GM10847 (cell line): ENCODE results near the gene PLPPR1.

Experiments used
- POLR2A ChIP-seq: IDR thresholded peaks from 2 replicates; pipeline ENCODE4 v1.6.1; 2011; ENCODE audit not compliant: insufficient read length; ENCODE audit errors: extremely low read depth

The PLPPR1 gene

DNA sequence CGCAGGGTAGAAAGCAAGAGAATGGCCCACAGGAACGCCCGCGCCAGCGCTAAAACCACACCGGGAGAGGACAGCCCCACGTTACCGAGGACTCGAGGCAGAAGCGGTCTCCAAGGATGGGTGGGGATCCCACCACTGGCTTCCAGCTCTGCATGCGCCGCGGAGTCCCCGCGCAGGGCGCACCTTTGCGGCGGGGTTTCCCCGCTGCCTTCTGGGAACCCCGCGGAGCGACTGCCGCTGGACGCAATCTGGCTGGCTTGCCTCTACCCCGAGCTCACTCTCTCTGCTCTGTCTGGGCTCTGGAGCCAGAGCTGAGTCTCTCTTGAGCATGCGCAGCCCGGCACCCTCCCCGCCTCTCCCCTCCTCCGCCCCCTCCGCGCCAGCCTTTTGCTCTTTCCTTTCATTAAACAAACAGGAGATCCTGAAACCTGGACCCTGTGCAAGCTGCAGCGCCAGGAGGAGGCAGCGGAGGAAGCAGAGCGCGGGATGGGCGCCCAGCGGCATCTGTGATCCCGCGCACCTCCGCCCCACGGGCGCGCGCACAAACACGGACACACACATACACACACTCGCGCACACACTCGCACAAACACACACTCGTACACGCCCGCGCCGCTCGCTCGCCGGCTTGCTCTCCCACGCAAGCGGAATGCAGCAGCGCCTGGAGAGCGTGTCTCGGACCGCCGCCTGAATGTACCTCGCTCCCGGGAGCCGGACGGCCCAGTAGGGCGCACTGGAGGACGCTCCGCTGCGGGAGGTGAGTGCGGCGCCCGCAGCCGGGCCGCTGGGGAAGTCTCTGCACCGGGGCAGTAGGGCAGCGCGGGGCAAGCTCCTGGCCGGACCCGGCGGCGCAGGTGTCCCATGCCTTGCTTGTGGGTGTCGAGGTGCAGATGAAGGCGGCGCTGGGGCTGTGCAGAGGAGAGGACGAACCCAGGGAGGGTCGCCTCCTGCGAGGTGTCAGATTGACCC lies at the start of gene PLPPR1:
PLPPR1 (plus strand) TSS at position 382 of the 969 bp plus-strand sequence.
- TF ChIP-seq POLR2A: no peak

DNA sequence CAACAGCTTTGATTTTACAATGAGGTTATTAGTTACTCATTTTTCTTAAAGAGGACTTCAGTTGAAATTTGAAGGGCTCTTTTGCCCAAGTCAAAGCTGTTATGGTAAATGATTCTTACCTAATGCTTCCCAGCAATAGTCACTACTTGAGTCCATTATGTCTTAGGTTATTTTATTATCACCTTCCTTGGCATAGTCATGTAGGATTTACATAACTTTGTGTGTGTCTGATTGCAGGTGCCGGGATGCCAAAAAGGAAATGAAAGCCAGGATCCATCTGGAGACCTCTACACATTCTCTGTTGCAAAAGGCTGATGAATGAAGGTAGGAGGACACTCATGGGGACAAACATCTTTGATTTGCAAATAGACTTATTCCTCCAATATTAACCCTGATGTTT lies 38.8 kb upstream of the PLPPR1 start:
- TF ChIP-seq POLR2A: no peak

DNA sequence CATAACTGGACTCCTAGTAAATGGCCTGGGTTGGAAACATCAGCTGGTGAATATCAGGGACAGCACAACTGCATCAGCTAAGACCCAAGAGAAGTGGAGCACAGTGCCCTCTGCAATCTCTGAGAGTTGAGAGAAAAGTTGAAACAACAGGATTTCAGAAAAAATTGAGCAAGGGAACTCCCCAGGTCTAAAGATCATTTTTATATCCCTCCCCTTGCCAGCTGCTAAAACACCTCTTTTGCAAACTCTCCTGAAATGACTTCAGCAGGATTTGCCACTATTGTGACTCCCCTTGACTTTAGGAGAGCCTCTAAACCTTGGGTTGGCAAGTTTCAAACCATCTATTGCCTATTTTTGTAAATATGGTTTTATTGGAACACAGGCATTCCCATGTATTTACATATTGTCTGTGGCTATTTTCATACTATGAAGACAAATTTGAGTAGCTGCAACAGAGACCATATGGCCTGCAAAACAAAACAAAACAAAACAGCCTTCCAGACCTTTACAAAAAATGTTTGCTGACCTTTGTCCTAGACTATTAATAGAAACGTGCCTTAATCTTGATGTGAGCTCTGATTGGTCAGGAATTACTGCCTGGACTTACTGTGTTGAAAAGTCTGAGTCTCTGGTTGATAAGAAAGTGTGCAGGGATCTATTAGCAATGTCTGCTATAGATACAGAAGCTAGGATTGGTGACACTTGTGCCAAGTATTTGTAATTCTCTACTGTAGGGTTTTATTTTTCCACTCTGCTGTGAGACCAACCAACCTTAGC lies 37.7 kb upstream of the PLPPR1 start:
- TF ChIP-seq POLR2A: no peak

DNA sequence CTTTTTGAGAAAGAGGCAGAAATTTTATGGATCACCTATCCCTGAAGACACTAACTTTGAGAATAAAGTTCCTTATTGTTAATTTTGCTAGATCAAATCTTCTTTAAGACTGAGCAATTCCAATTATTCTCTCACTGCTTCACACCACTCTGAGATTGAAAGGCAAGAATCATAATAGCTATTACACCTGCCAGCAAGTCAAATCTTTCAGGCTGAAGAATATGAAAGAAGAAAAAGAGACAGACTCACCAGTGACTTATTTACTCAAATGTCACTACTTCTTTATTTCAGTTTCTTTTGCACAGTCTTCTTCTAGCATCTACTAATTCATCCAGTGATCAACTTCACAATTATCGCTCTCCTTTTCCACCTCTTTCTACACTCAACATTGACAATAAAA lies 35.9 kb upstream of the PLPPR1 start:
- TF ChIP-seq POLR2A: no peak

DNA sequence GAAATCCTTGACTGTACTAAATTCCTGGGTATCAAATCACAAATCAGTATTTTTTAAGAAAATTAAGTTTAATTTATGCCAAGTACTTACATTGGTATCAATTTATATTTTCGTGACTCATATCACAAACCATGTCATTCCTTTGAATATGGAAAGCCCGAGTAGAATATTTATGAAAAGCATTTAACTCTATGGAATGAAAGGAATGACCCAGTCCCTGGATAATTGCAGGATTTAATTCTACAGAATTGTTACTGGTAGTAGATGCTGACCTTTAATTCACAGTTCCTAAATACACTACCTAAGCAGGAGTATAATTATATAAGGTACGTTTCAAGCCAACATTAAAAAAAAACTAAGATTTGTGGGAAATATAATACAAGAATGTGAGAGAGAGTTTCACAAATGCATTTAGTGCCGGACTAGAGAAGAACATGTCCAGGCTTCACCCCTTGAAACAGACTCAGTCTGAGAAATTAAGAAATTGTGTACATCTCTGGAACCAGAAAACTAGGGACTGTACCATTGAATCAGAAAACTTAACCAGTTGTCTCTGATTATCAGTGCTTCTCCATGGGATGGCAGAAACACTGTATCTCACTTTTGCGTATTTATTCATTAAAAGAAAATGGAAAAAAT lies 28.5 kb upstream of the PLPPR1 start:
- no peak for TF ChIP-seq POLR2A

DNA sequence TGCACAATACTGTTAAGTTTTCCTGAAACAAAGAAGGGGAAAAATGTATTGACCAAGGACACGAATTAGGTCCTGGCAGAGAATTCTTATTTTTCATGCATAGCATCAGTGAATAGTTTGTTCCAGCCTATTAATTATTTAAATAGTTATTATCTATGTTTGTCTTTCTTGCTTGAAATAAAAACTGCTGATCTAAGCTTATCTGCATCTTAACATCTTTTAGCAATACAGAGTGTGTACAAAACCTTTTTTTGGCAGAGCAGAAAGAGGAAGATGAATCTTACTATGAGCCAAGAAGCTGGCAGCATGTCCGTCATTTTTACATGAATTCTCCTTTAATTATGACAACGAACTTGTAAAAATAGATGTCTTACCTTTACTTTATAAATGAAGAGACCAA lies 23.3 kb upstream of the PLPPR1 start:
- TF ChIP-seq POLR2A: no peak

DNA sequence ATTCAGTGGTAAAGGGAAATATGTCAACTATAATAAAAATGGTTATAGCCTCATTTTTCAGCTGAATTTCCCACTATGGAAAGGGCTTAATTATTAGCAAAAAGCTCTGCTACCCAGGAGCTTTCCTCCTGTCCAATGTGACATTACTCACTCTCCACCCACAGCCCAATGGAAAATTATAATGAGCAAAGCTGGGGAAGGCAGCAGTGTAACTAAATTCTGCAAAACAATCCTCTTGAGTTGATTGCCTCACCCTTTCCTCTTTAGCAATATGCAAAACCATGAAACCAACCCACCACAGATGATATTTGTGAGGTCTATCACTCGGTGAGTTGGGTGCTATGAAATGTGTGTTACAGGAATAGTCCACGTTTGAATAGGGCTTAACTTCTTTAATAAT lies 14.0 kb upstream of the PLPPR1 start:
- no peak for TF ChIP-seq POLR2A

DNA sequence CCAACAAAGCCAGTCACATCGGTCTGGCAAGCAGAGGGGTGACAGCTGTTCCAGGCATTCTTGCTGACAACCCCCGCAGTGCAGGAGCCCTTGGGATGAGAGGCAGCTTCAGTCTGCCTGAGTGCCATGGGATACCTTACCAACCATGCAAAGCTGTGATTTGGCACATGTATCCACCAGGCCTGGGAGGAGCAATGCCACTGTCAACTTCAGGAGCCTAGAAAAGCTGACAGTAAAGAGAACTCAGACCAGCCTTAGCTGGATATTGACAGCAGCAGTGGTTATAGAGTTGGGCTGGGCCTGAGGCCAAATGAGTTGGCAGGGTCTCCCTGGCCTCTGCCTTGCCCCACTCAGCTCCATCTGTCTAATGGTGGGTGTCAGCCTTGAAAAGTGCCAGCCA lies 10.1 kb upstream of the PLPPR1 start:
- TF ChIP-seq POLR2A: no peak

DNA sequence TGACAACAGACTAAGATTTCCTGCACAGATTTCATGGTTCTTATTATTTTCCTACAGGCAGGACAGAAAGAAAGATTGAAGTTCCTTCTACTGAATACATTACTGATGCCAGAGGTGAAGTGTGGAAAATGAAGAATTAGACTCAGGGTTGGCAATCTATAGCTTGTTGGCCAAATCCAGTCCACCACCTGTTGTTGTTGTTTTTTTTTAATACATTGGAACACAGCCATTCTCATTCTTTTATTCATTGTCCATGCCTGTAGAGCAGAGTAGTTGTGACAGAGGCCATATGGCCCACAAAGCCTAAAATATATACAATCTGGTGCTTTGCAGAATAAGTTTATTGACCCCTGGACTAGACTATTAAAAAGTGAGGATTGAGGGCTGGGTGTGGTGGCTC lies 5.8 kb upstream of the PLPPR1 start:
- TF ChIP-seq POLR2A: no peak

DNA sequence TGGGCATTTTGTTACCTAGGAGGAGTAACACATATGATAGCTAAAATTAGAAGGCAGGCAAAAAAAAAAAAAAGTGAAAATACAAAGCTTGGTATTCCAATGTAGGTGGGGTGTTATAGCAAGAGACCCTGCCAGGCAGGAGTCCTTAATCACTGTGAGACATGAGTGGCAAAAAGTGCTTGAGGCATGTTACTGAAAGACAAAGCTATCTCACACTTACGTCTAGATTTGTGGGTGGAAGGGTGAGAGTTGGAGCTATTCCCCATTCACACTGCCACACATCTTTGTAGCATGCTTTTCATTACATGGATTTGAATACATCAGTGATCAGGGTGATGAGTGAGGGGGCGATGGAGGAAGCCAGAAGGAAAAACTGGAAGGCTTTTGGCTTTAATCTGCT lies 2.6 kb upstream of the PLPPR1 start:
- TF ChIP-seq POLR2A: no peak

DNA sequence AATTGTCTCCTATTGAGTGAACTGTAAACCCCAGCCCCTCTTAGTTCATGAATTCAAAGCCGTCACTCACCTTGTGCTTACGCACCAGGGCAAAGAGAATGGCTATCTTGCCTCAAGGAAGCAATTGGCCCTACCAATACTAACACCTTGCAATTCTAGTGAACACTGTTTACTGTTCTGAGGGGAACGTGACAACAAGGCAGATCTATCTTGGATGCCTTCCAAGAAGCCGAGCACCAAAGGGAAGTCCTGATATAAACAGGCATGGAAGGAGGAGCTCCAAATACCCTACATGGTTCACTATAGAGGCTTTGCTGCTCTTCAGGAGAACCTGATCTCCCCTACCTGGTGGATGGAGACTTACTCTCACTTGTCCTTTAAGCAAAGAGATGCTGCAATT lies 1.7 kb upstream of the PLPPR1 start:
- no peak for TF ChIP-seq POLR2A

DNA sequence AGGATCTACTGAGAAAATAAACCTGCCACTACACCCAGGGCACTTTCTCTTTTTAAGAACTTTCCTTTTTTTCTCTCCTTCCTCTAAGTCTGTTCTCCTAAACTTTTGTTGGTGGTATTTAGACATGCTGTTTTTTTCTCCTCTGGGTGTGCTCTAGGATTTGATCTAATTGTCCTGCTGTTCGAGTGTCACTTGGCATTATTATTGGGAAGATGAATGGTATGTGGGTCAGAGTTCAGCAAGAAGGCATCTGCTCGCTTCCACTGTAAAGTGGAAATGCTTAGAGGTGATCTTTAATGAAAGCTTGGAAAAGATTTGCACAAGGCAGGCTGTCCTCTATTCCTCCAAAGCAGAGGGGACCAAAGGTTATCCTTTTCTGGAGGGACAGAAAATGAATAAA lies 1.3 kb upstream of the PLPPR1 start:
- no peak for TF ChIP-seq POLR2A

DNA sequence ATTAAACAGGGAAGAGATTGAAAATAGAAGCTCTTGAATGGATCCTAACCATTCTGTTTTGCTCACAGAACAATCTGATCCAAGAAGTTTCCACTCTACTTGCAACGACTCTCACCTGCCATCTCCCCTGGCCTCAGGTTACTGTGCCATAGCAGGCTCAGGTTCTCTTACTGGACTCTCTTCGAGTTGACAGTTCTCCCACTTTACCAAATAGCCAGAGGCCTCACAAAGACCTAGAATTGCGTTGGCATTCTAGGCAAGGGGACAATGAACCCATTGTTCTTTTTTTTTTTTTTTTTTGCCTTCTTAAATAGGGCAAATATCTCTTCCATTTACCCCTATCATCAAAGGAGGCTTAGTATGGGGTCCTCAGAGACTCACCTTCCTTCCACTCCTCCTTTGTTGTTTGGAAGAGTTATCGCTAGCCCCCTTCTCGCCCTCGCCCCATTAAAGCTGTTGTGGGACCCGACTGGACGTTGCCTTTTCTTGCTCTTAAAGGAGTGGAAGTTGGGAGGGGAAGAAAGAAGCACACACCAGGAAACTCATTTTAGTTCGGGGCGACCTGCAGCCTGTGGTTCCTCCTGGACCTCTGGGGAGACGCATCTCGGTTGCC lies 688 bp upstream of the PLPPR1 start:
- no peak for TF ChIP-seq POLR2A

DNA sequence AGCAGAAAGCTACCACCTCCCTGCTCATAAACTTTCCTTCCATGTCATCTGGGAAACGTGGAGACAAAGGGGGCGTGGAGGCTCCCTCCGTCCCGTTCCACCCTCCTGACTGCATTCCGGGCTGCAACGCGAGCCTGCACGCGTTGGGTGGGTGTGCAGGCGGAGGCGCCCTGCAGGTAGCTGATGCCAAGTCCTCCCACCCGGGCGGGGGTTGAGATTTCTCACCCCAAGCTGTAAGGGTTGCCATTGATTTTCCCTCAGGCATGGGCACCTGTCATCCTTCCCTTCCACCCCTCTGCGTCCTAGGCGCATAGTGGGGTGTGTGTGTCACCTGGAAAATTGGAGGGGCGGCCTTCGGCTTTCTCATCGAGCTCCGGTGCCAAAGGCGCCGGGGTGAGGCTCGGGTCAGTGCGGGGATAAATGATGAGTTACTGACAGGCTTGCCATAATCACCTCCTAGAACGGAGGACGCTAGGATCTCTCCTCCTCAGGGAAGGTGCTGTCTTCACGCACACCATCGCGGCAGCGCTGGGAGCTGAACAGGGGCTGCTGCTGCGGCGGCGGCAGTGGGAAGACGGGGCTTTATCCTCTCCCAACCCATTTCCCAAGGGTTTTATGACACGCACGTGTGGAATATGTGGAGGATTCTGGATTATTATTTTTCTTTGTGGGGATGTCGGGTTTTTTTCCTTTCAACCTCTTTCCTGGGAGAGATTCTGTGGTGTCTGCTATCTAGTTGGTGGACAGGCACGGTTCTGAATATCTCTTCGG lies 973 bp downstream of the PLPPR1 start:
- no peak for TF ChIP-seq POLR2A

DNA sequence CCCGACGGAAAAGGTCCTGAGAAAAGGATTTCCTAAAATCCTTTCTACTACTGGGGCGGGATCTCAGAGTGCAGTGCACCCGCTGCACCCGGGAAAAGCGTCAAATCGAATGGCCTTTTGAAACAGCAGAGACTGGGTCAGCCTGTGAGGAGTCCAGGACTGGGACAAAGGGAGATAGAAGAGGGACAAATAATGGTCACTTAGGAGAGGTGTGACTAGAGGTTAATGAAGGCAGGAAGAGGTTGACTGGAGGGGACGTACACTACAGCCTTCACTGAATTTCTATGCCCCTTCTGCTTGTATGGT lies 1.5 kb downstream of the PLPPR1 start:
- no peak for TF ChIP-seq POLR2A

DNA sequence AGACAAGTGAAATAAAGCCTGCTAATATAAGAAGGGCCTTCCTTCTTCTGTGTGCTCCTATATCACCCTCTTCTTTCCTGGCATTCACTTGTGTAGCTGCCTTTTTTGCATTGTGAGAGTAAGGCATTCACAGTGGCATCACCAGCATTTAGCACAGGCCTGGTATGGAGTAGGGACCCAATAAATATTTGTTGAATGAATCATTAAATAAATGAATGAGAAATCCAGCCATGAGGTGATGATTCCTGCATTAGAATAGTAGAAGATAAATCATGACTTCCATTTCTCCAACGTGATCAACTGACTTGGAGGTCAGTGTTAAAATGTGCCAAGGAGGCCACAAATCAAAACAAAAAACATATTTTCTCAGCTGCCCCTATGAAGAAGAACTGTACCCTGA lies 3.9 kb downstream of the PLPPR1 start:
- TF ChIP-seq POLR2A: no peak
